HG03575 (cell line): ENCODE measurements around the gene GCAT.

Experiments
- ATAC-seq: cut with Tn5 transposase; IDR thresholded peaks from one replicate; pipeline ENCODE4 v1.9.1; 2021; ENCODE audit not compliant: unreplicated experiment, insufficient number of reproducible peaks, low FRiP score; ENCODE audit errors: extremely low read depth

GCAT gene

GRCh38 chr22:37807410-37808293 lies at the start of gene GCAT:
GCAT (plus strand) TSS chr22:37807934; CDS start chr22:37807968, 34 bp downstream.
- no peak for ATAC-seq

GRCh38 chr22:37758694-37759093 lies 49.0 kb upstream of the GCAT start:
- no peak for ATAC-seq

GRCh38 chr22:37759281-37759680 lies 48.5 kb upstream of the GCAT start:
- no peak for ATAC-seq

- ATAC-seq = no peak
Observed at GRCh38 chr22:37760152-37760551, 47.6 kb upstream of the GCAT start.

- ATAC-seq = no peak
Observed at GRCh38 chr22:37762389-37762836, 45.3 kb upstream of the GCAT start.

GRCh38 chr22:37763012-37763411 lies 44.7 kb upstream of the GCAT start:
- ATAC-seq = no peak

GRCh38 chr22:37763652-37764051 lies 44.1 kb upstream of the GCAT start:
- no peak for ATAC-seq

GRCh38 chr22:37764622-37765021 lies 43.1 kb upstream of the GCAT start:
- ATAC-seq = no peak

GRCh38 chr22:37765498-37765897 lies 42.2 kb upstream of the GCAT start:
- no peak for ATAC-seq

GRCh38 chr22:37765953-37766576 lies 41.7 kb upstream of the GCAT start:
- no peak for ATAC-seq

- ATAC-seq = no peak
Observed at GRCh38 chr22:37768273-37768672, 39.5 kb upstream of the GCAT start.

- no peak for ATAC-seq
Observed at GRCh38 chr22:37769056-37769455, 38.7 kb upstream of the GCAT start.

GRCh38 chr22:37771081-37771480 lies 36.7 kb upstream of the GCAT start:
- no peak for ATAC-seq

- no peak for ATAC-seq
Observed at GRCh38 chr22:37771702-37772427, 35.9 kb upstream of the GCAT start.

GRCh38 chr22:37774728-37775127 lies 33.0 kb upstream of the GCAT start:
- no peak for ATAC-seq

GRCh38 chr22:37775785-37776638 lies 31.7 kb upstream of the GCAT start:
- ATAC-seq = no peak

GRCh38 chr22:37776639-37777005 lies 31.1 kb upstream of the GCAT start:
- ATAC-seq = no peak

- no peak for ATAC-seq
Observed at GRCh38 chr22:37777122-37777687, 30.5 kb upstream of the GCAT start.
